ENCODE results near the gene KCNK7. TPM values are rescaled to one million over a fixed set of nuclear protein-coding genes. Genes with fewer than 3 reads are reported as not detected.

Gene KCNK7
- total RNA-seq, 4 donors from 2014 or later, result 0.99 to 1.2 (median 1.2) TPM

DNA sequence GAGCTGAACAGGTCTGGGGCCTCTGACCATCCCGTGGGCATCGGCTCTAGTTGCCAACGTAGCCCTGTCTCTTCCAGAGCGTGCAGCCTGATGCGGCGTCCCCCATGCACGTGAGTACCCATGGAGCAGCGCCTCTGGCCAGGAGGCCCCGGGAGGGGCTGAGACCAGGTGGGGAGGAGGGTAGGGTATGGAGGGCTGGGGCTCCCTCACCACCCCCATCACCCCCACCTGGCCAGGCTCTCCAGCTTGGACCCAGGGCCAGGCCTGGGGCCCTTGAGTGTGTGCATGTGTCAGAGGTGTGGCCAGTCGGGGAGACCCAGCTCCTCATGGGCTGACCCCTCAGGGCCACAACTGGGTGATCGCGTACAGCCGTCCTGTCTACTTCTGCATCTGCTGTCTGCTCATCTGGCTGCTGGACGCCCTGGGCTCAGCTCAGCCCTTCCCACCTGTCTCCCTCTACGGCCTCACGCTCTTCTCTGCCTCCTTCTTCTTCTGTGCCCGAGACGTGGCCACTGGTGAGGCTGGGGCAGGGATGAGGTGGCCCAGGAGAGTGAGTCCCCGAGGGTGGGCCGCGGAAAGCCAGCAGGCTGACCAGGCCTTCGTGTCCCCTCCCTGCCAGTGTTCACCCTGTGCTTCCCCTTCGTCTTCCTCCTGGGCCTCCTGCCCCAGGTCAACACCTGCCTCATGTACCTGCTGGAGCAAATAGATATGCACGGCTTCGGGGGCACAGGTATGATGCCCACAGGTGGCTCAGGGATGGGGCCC, 28.4 kb upstream of the KCNK7 start:
- no peak for TF ChIP-seq POLR2A (IDR thresholded peaks at IDR 0.05; ENCODE audit: low read depth)
- TF ChIP-seq EP300 (IDR thresholded peaks at IDR 0.05), result no peak
- no peak for TF ChIP-seq POLR2AphosphoS5 (IDR thresholded peaks at IDR 0.05)
- TF ChIP-seq, protein P1, sequence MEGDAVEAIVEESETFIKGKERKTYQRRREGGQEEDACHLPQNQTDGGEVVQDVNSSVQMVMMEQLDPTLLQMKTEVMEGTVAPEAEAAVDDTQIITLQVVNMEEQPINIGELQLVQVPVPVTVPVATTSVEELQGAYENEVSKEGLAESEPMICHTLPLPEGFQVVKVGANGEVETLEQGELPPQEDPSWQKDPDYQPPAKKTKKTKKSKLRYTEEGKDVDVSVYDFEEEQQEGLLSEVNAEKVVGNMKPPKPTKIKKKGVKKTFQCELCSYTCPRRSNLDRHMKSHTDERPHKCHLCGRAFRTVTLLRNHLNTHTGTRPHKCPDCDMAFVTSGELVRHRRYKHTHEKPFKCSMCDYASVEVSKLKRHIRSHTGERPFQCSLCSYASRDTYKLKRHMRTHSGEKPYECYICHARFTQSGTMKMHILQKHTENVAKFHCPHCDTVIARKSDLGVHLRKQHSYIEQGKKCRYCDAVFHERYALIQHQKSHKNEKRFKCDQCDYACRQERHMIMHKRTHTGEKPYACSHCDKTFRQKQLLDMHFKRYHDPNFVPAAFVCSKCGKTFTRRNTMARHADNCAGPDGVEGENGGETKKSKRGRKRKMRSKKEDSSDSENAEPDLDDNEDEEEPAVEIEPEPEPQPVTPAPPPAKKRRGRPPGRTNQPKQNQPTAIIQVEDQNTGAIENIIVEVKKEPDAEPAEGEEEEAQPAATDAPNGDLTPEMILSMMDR (IDR thresholded peaks at IDR 0.05), result no peak
- H3K9me3 ChIP-seq, result no peaks in the 10 kb centered on the region
- no peak for DNase-seq (ENCODE audit: extremely low spot score)

DNA sequence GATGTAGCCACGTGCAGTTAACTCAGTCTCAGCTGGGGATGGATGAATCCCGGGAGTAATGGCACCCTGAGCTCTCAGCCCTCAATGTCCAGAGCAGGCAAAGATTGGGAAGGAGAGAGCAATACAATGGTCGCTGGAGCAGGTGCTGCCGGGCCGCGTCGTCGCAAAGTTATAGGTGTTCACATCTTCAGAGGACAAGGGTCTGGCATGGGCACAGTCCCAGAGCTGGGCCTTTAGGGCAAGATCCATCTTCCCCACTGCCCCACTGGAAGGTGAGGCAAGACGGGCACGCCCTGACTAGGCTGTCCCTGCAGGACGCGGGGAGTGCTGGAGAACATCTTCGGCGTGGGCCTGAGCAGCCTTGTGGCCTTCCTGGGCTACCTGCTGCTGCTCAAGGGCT, 27.6 kb upstream of the KCNK7 start:
- Histone ChIP-seq H3K27me3 (no peaks in the 10 kb centered on the region), H3K27ac (replicated peaks in 1 of 4) (no peak overlapping the region), H3K4me3 (no peak overlapping the region), H3K9me3 (no peaks in the 10 kb centered on the region), H3K4me1 (peaks cover 0 to 13% (median 7%) of the 10 kb centered on the region in 4 donors), H3K36me3 (peaks cover 55 to 100% (median 98%) of the 10 kb centered on the region in 4 donors)
- intact Hi-C loops (cut with DNase I), result loop anchor here (10.0 kb wide), 1 partner anchor 192 kb away; no protein-coding TSS in a partner anchor
- 91% methylated on average over 14 of the region's 14 CpGs for WGBS
- DNase-seq (ENCODE audit: extremely low spot score), result no peak
- TF ChIP-seq POLR2A (IDR thresholded peaks at IDR 0.05; ENCODE audit: low read depth) (no peak), EP300 (IDR thresholded peaks at IDR 0.05) (no peak), POLR2AphosphoS5 (IDR thresholded peaks at IDR 0.05) (no peak)
- TF ChIP-seq, protein P1 (IDR thresholded peaks at IDR 0.05), result no peak

More for the DNA sequence above, 28.4 kb upstream of the KCNK7 start:
- Histone ChIP-seq H3K4me1 (peaks cover 0 to 13% (median 4%) of the 10 kb centered on the region in 4 donors), H3K4me3 (no peak overlapping the region), H3K27ac (replicated peaks in 1 of 4) (no peak overlapping the region), H3K36me3 (peaks cover 53 to 100% (median 98%) of the 10 kb centered on the region in 4 donors), H3K27me3 (no peaks in the 10 kb centered on the region)
- 86% methylated on average over 19 of the region's 25 CpGs for WGBS
- intact Hi-C loops (cut with DNase I), result loop anchor here (10.0 kb wide), 1 partner anchor 191 kb away; no protein-coding TSS in a partner anchor

DNA sequence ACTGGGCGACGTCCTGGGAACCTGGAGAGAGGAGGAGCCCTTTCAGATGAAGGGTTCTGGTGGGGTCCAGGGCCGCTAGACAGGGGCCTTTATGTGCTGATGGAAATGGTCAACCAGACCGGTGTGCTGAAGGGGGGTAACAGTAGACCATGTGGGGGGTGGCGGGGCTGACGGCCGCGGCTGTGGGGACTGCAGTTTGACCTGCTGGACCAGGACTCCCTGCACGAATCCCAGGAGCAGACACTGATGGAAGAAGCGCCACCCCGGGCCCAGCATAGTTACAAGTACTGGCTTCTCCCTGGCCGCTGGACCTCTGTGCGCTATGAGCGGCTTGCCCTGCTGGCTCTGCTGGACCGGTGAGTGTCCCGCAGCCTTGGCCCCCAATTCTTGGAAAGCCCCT, 26.4 kb upstream of the KCNK7 start:
- no peaks in the 10 kb centered on the region for H3K9me3 ChIP-seq
- no peak for DNase-seq (ENCODE audit: extremely low spot score)
- intact Hi-C loops (cut with DNase I), result loop anchor here (10.0 kb wide), 1 partner anchor 193 kb away; no protein-coding TSS in a partner anchor
- no peak overlapping the region for H3K4me3 ChIP-seq
- peaks cover 6 to 20% (median 14%) of the 10 kb centered on the region in 4 donors for H3K4me1 ChIP-seq
- no peak overlapping the region for H3K27ac ChIP-seq (replicated peaks in 1 of 4)
- peaks cover 55 to 100% (median 98%) of the 10 kb centered on the region in 4 donors for H3K36me3 ChIP-seq
- 95% methylated on average over 3 of the region's 16 CpGs for WGBS
- H3K27me3 ChIP-seq, result no peaks in the 10 kb centered on the region
- TF ChIP-seq, protein P1 (IDR thresholded peaks at IDR 0.05), result no peak
- no peak for TF ChIP-seq POLR2AphosphoS5 (IDR thresholded peaks at IDR 0.05)
- TF ChIP-seq EP300 (IDR thresholded peaks at IDR 0.05), result no peak
- TF ChIP-seq POLR2A (IDR thresholded peaks at IDR 0.05; ENCODE audit: low read depth), result no peak

DNA sequence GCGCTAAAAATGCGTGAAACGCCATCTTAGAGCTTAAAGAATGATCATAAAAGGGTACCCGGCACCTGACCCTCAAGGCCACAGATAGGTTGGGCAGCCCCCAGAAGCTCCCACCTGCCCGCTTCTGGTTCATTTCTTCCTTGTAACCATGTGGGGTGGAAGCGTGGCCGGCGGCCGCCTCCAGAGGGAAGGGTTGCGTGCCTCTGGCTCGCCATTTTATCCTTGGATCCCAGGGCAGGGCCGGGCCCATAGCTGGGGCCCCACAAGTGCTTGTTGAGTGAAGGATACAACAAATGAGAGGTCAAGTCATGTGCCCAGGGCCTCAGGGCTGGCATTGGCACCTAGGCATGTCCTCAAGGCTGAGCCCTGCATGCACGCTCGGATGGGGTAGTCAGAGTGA, 25.9 kb upstream of the KCNK7 start:
- Histone ChIP-seq H3K4me1 (peaks cover 11 to 26% (median 20%) of the 10 kb centered on the region in 4 donors), H3K4me3 (no peak overlapping the region), H3K36me3 (peaks cover 50 to 96% (median 94%) of the 10 kb centered on the region in 4 donors), H3K27me3 (no peaks in the 10 kb centered on the region), H3K27ac (replicated peaks in 1 of 4) (no peak overlapping the region), H3K9me3 (no peaks in the 10 kb centered on the region)
- intact Hi-C loops (cut with DNase I), result loop anchor here (10.0 kb wide), 1 partner anchor 193 kb away; no protein-coding TSS in a partner anchor
- DNase-seq (ENCODE audit: extremely low spot score), result no peak
- 92% methylated on average over 14 of the region's 14 CpGs for WGBS
- TF ChIP-seq POLR2A (IDR thresholded peaks at IDR 0.05; ENCODE audit: low read depth) (no peak), POLR2AphosphoS5 (IDR thresholded peaks at IDR 0.05) (no peak), EP300 (IDR thresholded peaks at IDR 0.05) (no peak)
- TF ChIP-seq, protein P1 (IDR thresholded peaks at IDR 0.05), result no peak
